ENCODE data around the gene MACROH2A1.

GRCh38 chr5:135371622-135372232 is 27.3 kb downstream of the MACROH2A1 start:
- TF ChIP-seq CTCF (conservative IDR thresholded peaks at IDR 0.05) (no peak), ZFX (IDR thresholded peaks at IDR 0.05) (no peak)
